Measurements from ENCODE around the gene PRDM12.

PRDM12 gene

GRCh38 chr9:130636648-130637020, 27.8 kb upstream of the PRDM12 start:
- DNase-seq, result no peak

GRCh38 chr9:130638284-130639123, 25.9 kb upstream of the PRDM12 start:
- DNase-seq, result no peak

GRCh38 chr9:130639124-130639765, 25.1 kb upstream of the PRDM12 start:
- no peak for DNase-seq

- DNase-seq, result no peak
These were observed 24.4 kb upstream of the PRDM12 start for GRCh38 chr9:130639866-130640555.

- DNase-seq, result no peak
These were observed 23.7 kb upstream of the PRDM12 start for GRCh38 chr9:130640681-130641080.

GRCh38 chr9:130642926-130643325, 21.5 kb upstream of the PRDM12 start:
- no peak for DNase-seq

GRCh38 chr9:130651221-130651620, 13.2 kb upstream of the PRDM12 start:
- no peak for DNase-seq

- DNase-seq, result no peak
These were observed 12.6 kb upstream of the PRDM12 start for GRCh38 chr9:130651752-130652151.

- DNase-seq, result no peak
These were observed 9.5 kb upstream of the PRDM12 start for GRCh38 chr9:130654879-130655278.

- DNase-seq, result no peak
These were observed 5.3 kb upstream of the PRDM12 start for GRCh38 chr9:130658893-130659698.

- DNase-seq, result no peak
These were observed 4.6 kb upstream of the PRDM12 start for GRCh38 chr9:130659699-130660248.

GRCh38 chr9:130660326-130660682, 4.1 kb upstream of the PRDM12 start:
- no peak for DNase-seq

- no peak for DNase-seq
These were observed 3.5 kb upstream of the PRDM12 start for GRCh38 chr9:130660683-130661450.

- DNase-seq, result no peak
These were observed 2.8 kb upstream of the PRDM12 start for GRCh38 chr9:130661451-130662098.

GRCh38 chr9:130662099-130662969, 2.1 kb upstream of the PRDM12 start:
- no peak for DNase-seq

GRCh38 chr9:130662970-130663257, 1.5 kb upstream of the PRDM12 start:
- DNase-seq, result no peak

GRCh38 chr9:130663258-130663976, 977 bp upstream of the PRDM12 start:
- DNase-seq, result no peak

- DNase-seq, result no peak
These were observed 480 bp upstream of the PRDM12 start for GRCh38 chr9:130663977-130664250.

- DNase-seq, result no peak
These were observed 636 bp downstream of the PRDM12 start for GRCh38 chr9:130665029-130665430.

Data from activated naive CD4-positive, alpha-beta T cell (primary cell).